Measurements from ENCODE around the gene NF2. TPM values are rescaled to one million over a fixed set of nuclear protein-coding genes. Genes with fewer than 3 reads are reported as not detected.

NF2 gene
- total RNA-seq, 1 donor from 2014 or later = 35.4 TPM

GRCh38 chr22:29606320-29606719 is 2.9 kb downstream of the NF2 start:
- no peaks in the 10 kb centered on the region for H3K9me3 Mint-ChIP-seq (ENCODE audit: unreplicated experiment)
- no peaks in the 10 kb centered on the region for H3K27me3 Mint-ChIP-seq (ENCODE audit: unreplicated experiment)
- TF ChIP-seq, protein P1, sequence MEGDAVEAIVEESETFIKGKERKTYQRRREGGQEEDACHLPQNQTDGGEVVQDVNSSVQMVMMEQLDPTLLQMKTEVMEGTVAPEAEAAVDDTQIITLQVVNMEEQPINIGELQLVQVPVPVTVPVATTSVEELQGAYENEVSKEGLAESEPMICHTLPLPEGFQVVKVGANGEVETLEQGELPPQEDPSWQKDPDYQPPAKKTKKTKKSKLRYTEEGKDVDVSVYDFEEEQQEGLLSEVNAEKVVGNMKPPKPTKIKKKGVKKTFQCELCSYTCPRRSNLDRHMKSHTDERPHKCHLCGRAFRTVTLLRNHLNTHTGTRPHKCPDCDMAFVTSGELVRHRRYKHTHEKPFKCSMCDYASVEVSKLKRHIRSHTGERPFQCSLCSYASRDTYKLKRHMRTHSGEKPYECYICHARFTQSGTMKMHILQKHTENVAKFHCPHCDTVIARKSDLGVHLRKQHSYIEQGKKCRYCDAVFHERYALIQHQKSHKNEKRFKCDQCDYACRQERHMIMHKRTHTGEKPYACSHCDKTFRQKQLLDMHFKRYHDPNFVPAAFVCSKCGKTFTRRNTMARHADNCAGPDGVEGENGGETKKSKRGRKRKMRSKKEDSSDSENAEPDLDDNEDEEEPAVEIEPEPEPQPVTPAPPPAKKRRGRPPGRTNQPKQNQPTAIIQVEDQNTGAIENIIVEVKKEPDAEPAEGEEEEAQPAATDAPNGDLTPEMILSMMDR (IDR thresholded peaks at IDR 0.05; ENCODE audit: partially characterized antibody, unreplicated experiment) = no peak
- H3K27ac Mint-ChIP-seq (ENCODE audit: unreplicated experiment) = no peak overlapping the region
- DNase-seq = no peak
- no peak overlapping the region for H3K4me3 Mint-ChIP-seq (ENCODE audit: unreplicated experiment)
- H3K4me1 Mint-ChIP-seq (ENCODE audit: low read depth, unreplicated experiment) = no peaks in the 10 kb centered on the region
- H3K36me3 Mint-ChIP-seq (ENCODE audit: unreplicated experiment) = no peaks in the 10 kb centered on the region

GRCh38 chr22:29607426-29607825 is 4.0 kb downstream of the NF2 start:
- Mint-ChIP-seq H3K27me3 (ENCODE audit: unreplicated experiment) (no peaks in the 10 kb centered on the region), H3K36me3 (ENCODE audit: unreplicated experiment) (no peaks in the 10 kb centered on the region), H3K4me1 (ENCODE audit: low read depth, unreplicated experiment) (no peaks in the 10 kb centered on the region), H3K27ac (ENCODE audit: unreplicated experiment) (no peak overlapping the region), H3K4me3 (ENCODE audit: unreplicated experiment) (no peak overlapping the region), H3K9me3 (ENCODE audit: unreplicated experiment) (no peaks in the 10 kb centered on the region)
- DNase-seq = no peak
- TF ChIP-seq, protein P1 (IDR thresholded peaks at IDR 0.05; ENCODE audit: partially characterized antibody, unreplicated experiment) = no peak

DNA sequence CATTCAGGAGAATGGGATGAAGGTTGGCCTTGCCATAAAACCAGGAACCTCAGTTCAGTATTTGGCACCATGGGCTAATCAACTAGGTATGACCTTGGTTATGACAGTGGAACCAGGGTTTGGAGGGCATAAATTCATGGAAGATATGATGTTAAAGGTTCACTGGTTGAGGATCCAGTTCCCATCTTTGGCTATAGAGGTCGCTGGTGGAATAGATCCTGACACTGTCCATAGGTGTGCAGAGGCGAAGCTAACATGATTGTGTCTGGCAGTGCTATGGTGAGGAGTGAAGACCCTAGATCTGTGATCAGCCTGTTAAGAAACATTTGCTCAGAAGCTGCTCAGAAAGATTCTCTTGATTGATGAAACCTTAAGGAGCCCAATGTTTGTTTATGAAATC is 5.7 kb downstream of the NF2 start:
- Mint-ChIP-seq H3K9me3 (ENCODE audit: unreplicated experiment) (peaks cover 2% of the 10 kb centered on the region), H3K4me3 (ENCODE audit: unreplicated experiment) (no peak overlapping the region), H3K27me3 (ENCODE audit: unreplicated experiment) (no peaks in the 10 kb centered on the region), H3K36me3 (ENCODE audit: unreplicated experiment) (no peaks in the 10 kb centered on the region), H3K27ac (ENCODE audit: unreplicated experiment) (no peak overlapping the region), H3K4me1 (ENCODE audit: low read depth, unreplicated experiment) (no peaks in the 10 kb centered on the region)
- TF ChIP-seq, protein P1 (IDR thresholded peaks at IDR 0.05; ENCODE audit: partially characterized antibody, unreplicated experiment) = peak; percentile 38
- DNase-seq = no peak

- H3K27me3 Mint-ChIP-seq (ENCODE audit: unreplicated experiment) = no peaks in the 10 kb centered on the region
- no peaks in the 10 kb centered on the region for H3K4me1 Mint-ChIP-seq (ENCODE audit: low read depth, unreplicated experiment)
- no peak overlapping the region for H3K4me3 Mint-ChIP-seq (ENCODE audit: unreplicated experiment)
- H3K27ac Mint-ChIP-seq (ENCODE audit: unreplicated experiment) = no peak overlapping the region
- H3K9me3 Mint-ChIP-seq (ENCODE audit: unreplicated experiment) = peaks cover 2% of the 10 kb centered on the region
- TF ChIP-seq, protein P1 (IDR thresholded peaks at IDR 0.05; ENCODE audit: partially characterized antibody, unreplicated experiment) = no peak
- no peak for DNase-seq
- no peaks in the 10 kb centered on the region for H3K36me3 Mint-ChIP-seq (ENCODE audit: unreplicated experiment)
Observed at GRCh38 chr22:29610780-29611179, 7.3 kb downstream of the NF2 start.

- Mint-ChIP-seq H3K4me3 (ENCODE audit: unreplicated experiment) (no peak overlapping the region), H3K27me3 (ENCODE audit: unreplicated experiment) (no peaks in the 10 kb centered on the region), H3K9me3 (ENCODE audit: unreplicated experiment) (peaks cover 2% of the 10 kb centered on the region), H3K36me3 (ENCODE audit: unreplicated experiment) (no peaks in the 10 kb centered on the region), H3K27ac (ENCODE audit: unreplicated experiment) (no peak overlapping the region), H3K4me1 (ENCODE audit: low read depth, unreplicated experiment) (no peaks in the 10 kb centered on the region)
- TF ChIP-seq, protein P1 (IDR thresholded peaks at IDR 0.05; ENCODE audit: partially characterized antibody, unreplicated experiment) = no peak
- DNase-seq = no peak
Observed at GRCh38 chr22:29615705-29616327, 12.4 kb downstream of the NF2 start.

All from glutamatergic neuron (in vitro differentiated cells).